GM12873 (cell line): ENCODE results near the gene DYRK4.

Experiments used
- CTCF ChIP-seq: IDR thresholded peaks from 2 replicates; pipeline ENCODE4 v1.5.1; 2012; ENCODE audit warnings: low read depth, mild to moderate bottlenecking, moderate library complexity, low read length, control low read depth; ENCODE audit not compliant: insufficient read depth; ENCODE audit errors: missing control alignments

The DYRK4 gene

GRCh38 chr12:4567073-4567881, 5.3 kb downstream of the DYRK4 start:
- TF ChIP-seq CTCF = no peak

DNA sequence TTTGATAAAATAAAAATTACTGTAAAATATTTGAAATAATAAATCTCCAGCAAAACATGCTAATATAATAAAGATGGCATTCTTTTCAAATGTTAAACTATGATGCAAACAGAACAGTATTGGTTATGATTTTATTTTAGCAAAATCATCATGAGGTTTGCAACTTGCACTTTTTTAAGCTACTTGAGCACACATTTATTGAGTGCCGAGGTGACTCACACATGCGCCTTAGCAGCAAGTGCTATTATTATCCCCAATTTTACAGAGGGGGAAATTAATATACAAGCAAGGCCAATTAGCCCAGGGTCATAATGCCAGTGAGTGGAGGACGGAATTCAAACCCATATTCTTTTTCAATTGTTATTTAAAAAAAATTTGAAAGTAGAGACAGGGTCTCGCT, 7.3 kb downstream of the DYRK4 start:
- no peak for TF ChIP-seq CTCF

- TF ChIP-seq CTCF = no peak
Observed at GRCh38 chr12:4572680-4573079, 10.7 kb downstream of the DYRK4 start.

DNA sequence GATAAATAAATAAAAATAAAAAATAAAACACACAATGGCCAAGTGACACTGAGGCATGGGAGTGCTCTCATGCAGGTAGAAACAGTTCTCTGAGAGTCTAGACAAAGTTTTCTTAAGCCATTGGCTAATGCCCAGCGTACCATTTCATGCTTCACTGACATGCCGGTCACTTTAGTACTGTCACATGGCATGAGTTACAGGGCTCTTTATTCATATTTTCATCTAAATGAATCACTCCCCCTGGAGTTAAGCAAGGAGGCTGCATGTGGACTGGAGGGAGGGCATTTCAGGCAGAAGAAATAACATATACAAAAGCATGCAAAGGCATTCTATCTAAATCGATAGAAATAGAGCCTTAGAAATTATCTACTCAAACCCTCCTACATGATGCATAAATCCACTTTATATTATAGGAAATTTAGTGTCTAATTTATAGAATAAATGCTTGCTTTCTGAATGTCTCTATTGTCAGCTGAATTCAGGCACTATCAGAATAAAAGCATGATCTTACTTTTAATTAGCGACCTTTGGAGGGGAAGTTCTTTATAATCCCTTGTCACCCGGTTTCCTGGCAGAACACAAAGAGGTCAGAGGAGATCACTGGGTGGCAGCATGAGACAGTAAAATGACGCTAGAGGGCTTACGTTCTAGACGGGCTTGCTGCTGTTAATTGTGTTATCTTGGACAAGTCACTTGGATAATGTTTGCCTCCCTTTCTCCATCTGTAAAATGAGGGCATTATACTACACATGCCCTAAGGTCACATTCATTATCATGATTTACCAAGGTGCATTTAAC, 17.5 kb downstream of the DYRK4 start:
- peak; percentile 42 for TF ChIP-seq CTCF

DNA sequence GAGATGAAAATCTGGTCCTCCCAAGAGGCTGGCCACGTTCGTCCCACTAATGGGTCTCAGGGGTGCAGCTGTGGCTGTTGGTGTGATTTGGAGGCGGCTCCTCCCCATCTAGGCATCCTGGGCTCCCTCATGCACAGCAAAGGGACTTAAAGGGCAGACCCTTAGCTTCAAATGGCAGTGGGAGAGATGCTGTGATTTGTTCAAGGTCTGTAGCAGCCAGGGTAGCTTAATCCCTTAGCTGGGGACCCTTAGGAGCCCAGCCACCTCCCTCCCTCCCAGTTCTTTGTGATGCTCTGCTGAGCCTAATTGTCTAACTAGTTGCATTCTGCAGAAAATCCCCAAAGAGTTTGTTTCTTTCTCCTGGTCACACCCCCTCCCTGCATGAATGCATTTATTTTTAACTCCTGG, 18.3 kb downstream of the DYRK4 start:
- no peak for TF ChIP-seq CTCF

- no peak for TF ChIP-seq CTCF
Observed at GRCh38 chr12:4584281-4584680, 22.3 kb downstream of the DYRK4 start.

- TF ChIP-seq CTCF = no peak
Observed at GRCh38 chr12:4584896-4585295, 22.9 kb downstream of the DYRK4 start.
